Measurements from ENCODE around the gene PRKCE. TPM values are rescaled to one million over a fixed set of nuclear protein-coding genes. Genes with fewer than 3 reads are reported as not detected.

PRKCE gene
- total RNA-seq, 1 experiment from 2014 or later = 14.0 TPM

DNA sequence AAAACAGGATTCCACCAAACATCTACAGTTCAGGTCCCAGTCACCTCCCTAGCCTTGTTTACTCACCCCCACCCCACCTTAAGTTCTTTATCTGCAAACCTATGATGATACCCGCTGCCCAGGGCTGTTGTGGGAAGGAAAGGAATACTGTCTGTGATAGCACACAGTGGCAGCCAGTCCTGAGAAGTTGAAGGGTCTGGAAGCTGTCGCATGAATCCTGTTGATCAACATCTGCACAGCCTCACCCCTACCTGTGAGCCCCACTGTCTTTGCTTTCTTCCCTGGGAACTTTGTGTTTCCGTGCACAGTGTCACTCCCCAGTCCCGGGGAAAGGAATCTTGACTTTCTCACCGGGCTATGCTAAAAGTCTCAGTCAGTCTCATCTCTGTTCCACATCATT lies 485.0 kb downstream of the PRKCE start:
- ATAC-seq = no peak
- Histone ChIP-seq H3K27me3 (ENCODE audit: control insufficient read depth, insufficient read depth, low read length) (no peaks in the 10 kb centered on the region), H3K4me1 (ENCODE audit: control insufficient read depth, insufficient read depth, low read length) (no peaks in the 10 kb centered on the region), H3K4me3 (ENCODE audit: low read depth in 2 of 2, low read length in 2 of 2) (no peak overlapping the region), H3K36me3 (ENCODE audit: control insufficient read depth, insufficient read depth, low read length) (no peaks in the 10 kb centered on the region), H3K9me3 (ENCODE audit: control insufficient read depth, insufficient read depth, low read depth, low read length) (no peaks in the 10 kb centered on the region), H3K27ac (ENCODE audit: low read length) (no peak overlapping the region)
- no peak for DNase-seq (ENCODE audit: low read depth, low spot score)
- ChIA-PET POLR2A (no interaction called here), CTCF (no interaction called here)
- in situ Hi-C loops (cut with HindIII; ENCODE audit: low pct_unique_long_range_greater_than_20kb, low sequenced_read_pairs) (no loop called here), intact Hi-C loops (cut with micrococcal nuclease; ENCODE audit: unreplicated experiment) (no loop called here)
- BruUV-seq (replicated peaks) = no TSS peak
- TF ChIP-seq POLR2AphosphoS5 (IDR thresholded peaks at IDR 0.05; ENCODE audit: low read depth, low read length) = no peak
- TF ChIP-seq, protein P1, sequence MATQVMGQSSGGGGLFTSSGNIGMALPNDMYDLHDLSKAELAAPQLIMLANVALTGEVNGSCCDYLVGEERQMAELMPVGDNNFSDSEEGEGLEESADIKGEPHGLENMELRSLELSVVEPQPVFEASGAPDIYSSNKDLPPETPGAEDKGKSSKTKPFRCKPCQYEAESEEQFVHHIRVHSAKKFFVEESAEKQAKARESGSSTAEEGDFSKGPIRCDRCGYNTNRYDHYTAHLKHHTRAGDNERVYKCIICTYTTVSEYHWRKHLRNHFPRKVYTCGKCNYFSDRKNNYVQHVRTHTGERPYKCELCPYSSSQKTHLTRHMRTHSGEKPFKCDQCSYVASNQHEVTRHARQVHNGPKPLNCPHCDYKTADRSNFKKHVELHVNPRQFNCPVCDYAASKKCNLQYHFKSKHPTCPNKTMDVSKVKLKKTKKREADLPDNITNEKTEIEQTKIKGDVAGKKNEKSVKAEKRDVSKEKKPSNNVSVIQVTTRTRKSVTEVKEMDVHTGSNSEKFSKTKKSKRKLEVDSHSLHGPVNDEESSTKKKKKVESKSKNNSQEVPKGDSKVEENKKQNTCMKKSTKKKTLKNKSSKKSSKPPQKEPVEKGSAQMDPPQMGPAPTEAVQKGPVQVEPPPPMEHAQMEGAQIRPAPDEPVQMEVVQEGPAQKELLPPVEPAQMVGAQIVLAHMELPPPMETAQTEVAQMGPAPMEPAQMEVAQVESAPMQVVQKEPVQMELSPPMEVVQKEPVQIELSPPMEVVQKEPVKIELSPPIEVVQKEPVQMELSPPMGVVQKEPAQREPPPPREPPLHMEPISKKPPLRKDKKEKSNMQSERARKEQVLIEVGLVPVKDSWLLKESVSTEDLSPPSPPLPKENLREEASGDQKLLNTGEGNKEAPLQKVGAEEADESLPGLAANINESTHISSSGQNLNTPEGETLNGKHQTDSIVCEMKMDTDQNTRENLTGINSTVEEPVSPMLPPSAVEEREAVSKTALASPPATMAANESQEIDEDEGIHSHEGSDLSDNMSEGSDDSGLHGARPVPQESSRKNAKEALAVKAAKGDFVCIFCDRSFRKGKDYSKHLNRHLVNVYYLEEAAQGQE (IDR thresholded peaks at IDR 0.05; ENCODE audit: insufficient read depth in 1 of 2, low read depth in 2 of 2, low read length in 1 of 2) = no peak
- TF ChIP-seq, protein P2, sequence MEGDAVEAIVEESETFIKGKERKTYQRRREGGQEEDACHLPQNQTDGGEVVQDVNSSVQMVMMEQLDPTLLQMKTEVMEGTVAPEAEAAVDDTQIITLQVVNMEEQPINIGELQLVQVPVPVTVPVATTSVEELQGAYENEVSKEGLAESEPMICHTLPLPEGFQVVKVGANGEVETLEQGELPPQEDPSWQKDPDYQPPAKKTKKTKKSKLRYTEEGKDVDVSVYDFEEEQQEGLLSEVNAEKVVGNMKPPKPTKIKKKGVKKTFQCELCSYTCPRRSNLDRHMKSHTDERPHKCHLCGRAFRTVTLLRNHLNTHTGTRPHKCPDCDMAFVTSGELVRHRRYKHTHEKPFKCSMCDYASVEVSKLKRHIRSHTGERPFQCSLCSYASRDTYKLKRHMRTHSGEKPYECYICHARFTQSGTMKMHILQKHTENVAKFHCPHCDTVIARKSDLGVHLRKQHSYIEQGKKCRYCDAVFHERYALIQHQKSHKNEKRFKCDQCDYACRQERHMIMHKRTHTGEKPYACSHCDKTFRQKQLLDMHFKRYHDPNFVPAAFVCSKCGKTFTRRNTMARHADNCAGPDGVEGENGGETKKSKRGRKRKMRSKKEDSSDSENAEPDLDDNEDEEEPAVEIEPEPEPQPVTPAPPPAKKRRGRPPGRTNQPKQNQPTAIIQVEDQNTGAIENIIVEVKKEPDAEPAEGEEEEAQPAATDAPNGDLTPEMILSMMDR (IDR thresholded peaks at IDR 0.05) = no peak
- no peak for TF ChIP-seq TCF7L2 (IDR thresholded peaks at IDR 0.05; ENCODE audit: low read depth, low read length)
- no peak for TF ChIP-seq SIN3A (IDR thresholded peaks at IDR 0.05; ENCODE audit: borderline replicate concordance, insufficient read depth, low read depth, low read length)

DNA sequence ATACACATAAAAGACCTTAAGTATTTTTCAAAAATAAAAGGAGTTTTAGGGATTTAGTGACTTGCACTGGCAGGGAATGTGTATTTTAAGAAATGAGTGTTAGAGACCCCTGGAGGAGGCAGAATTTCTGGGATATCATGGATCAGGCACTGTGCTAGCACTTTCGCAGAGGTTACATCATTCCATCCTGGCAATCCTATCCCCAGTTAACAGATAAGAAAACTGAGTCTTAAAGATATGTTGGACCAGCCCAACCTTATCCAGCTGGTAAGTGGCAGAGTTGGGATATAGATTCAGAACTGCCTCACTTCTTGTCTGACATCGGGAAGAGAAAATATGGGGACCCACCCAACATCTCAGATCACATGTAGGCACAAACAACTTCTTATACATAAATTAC lies 485.5 kb downstream of the PRKCE start:
- CTCF ChIA-PET = no interaction called here
- ATAC-seq (no peak), DNase-seq (ENCODE audit: low read depth, low spot score) (no peak)
- BruUV-seq (replicated peaks) = no TSS peak
- in situ Hi-C loops (cut with HindIII; ENCODE audit: low pct_unique_long_range_greater_than_20kb, low sequenced_read_pairs) = no loop called here
- Histone ChIP-seq H3K9me3 (ENCODE audit: control insufficient read depth, insufficient read depth, low read depth, low read length) (no peaks in the 10 kb centered on the region), H3K4me1 (ENCODE audit: control insufficient read depth, insufficient read depth, low read length) (no peaks in the 10 kb centered on the region), H3K36me3 (ENCODE audit: control insufficient read depth, insufficient read depth, low read length) (no peaks in the 10 kb centered on the region), H3K4me3 (ENCODE audit: low read depth in 2 of 2, low read length in 2 of 2) (no peak overlapping the region), H3K27ac (ENCODE audit: low read length) (no peak overlapping the region), H3K27me3 (ENCODE audit: control insufficient read depth, insufficient read depth, low read length) (no peaks in the 10 kb centered on the region)
- POLR2A ChIA-PET = no interaction called here
- TF ChIP-seq, protein P1 (IDR thresholded peaks at IDR 0.05; ENCODE audit: insufficient read depth in 1 of 2, low read depth in 2 of 2, low read length in 1 of 2) = no peak
- TF ChIP-seq POLR2AphosphoS5 (IDR thresholded peaks at IDR 0.05; ENCODE audit: low read depth, low read length) (no peak), TCF7L2 (IDR thresholded peaks at IDR 0.05; ENCODE audit: low read depth, low read length) (no peak), SIN3A (IDR thresholded peaks at IDR 0.05; ENCODE audit: borderline replicate concordance, insufficient read depth, low read depth, low read length) (no peak)
- TF ChIP-seq, protein P2 (IDR thresholded peaks at IDR 0.05) = no peak
- intact Hi-C loops (cut with micrococcal nuclease; ENCODE audit: unreplicated experiment) = no loop called here
